ENCODE data around the gene ZNF362. TPM values are rescaled to one million over a fixed set of nuclear protein-coding genes. Genes with fewer than 3 reads are reported as not detected.

Gene ZNF362
- total RNA-seq, 1 donor from 2014 or later: 10.9 TPM

DNA sequence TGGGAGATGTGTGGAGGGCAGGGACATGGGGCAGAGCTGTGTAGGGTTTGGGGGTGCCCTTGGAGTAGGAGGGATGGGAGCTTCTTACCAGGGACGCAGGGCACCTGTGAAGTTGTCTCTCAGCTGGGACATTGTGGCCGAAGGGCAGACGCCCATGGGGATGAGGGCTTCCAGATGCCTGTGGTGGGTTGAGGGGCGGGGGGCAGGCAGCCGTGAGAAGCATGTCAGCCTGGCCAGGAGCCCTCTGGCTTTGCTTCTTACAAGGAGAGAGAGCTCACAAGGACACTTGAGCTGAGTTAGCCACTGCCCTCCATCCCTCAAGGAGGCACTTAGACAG is 56.1 kb downstream of the ZNF362 start:
- peaks cover 15% of the 10 kb centered on the region for H3K4me1 Mint-ChIP-seq
- Histone ChIP-seq H3K79me2 (ENCODE audit: low read depth) (no peaks in the 10 kb centered on the region), H3K4me3 (no peak overlapping the region), H3K9ac (no peak overlapping the region), H4K20me1 (ENCODE audit: low read depth) (no peaks in the 10 kb centered on the region), H2AFZ (replicated peaks) (no peak overlapping the region), H3K9me3 (ENCODE audit: low read depth) (no peaks in the 10 kb centered on the region), H3K27me3 (no peaks in the 10 kb centered on the region), H3K27ac (no peak overlapping the region), H3F3A (ENCODE audit: low read depth) (no peaks in the 10 kb centered on the region), H3K4me1 (peaks cover 6% of the 10 kb centered on the region), H3K4me2 (no peak overlapping the region), H3K36me3 (no peaks in the 10 kb centered on the region)
- H3K9me3 Mint-ChIP-seq: peaks cover 5% of the 10 kb centered on the region
- TF ChIP-seq EZH2 (IDR thresholded peaks at IDR 0.05) (no peak), EZH2phosphoT487 (IDR thresholded peaks at IDR 0.05) (no peak)
- TF ChIP-seq, protein P1, sequence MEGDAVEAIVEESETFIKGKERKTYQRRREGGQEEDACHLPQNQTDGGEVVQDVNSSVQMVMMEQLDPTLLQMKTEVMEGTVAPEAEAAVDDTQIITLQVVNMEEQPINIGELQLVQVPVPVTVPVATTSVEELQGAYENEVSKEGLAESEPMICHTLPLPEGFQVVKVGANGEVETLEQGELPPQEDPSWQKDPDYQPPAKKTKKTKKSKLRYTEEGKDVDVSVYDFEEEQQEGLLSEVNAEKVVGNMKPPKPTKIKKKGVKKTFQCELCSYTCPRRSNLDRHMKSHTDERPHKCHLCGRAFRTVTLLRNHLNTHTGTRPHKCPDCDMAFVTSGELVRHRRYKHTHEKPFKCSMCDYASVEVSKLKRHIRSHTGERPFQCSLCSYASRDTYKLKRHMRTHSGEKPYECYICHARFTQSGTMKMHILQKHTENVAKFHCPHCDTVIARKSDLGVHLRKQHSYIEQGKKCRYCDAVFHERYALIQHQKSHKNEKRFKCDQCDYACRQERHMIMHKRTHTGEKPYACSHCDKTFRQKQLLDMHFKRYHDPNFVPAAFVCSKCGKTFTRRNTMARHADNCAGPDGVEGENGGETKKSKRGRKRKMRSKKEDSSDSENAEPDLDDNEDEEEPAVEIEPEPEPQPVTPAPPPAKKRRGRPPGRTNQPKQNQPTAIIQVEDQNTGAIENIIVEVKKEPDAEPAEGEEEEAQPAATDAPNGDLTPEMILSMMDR (IDR thresholded peaks at IDR 0.05): no peak
- no peak overlapping the region for H3K4me3 Mint-ChIP-seq
- no peak for DNase-seq (ENCODE audit: low spot score)
- H3K36me3 Mint-ChIP-seq: peaks cover 3% of the 10 kb centered on the region
- no peak overlapping the region for H3K27ac Mint-ChIP-seq
- peaks cover 4% of the 10 kb centered on the region for H3K27me3 Mint-ChIP-seq (ENCODE audit: insufficient read depth, low read depth)

DNA sequence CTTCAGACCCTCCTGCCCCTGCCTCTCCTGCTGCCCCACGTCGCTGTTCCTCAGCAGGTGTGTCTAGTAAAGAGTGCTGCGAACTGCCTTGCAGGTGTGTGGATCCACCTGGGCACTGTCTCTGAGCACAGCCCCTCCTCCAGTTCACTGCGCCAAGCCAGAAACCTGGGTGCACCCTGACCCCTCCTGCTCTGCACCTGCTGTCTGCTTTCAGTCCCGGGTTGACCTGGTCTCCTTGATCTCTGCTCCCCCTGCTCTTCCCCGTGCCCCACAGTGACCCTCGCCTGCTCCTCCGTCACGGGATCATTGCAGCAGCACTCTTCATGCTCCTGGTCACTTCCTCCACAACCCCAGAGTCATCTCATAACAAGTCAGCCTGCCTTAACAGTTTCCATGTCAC is 58.1 kb downstream of the ZNF362 start:
- Mint-ChIP-seq H3K9me3 (peaks cover 3% of the 10 kb centered on the region), H3K4me1 (peaks cover 28% of the 10 kb centered on the region), H3K4me3 (no peak overlapping the region), H3K27me3 (ENCODE audit: insufficient read depth, low read depth) (peaks cover 6% of the 10 kb centered on the region), H3K36me3 (peaks cover 3% of the 10 kb centered on the region), H3K27ac (peak overlapping the region; percentile 51)
- Histone ChIP-seq H3K9ac (no peak overlapping the region), H3K27me3 (no peaks in the 10 kb centered on the region), H3K4me2 (no peak overlapping the region), H4K20me1 (ENCODE audit: low read depth) (no peaks in the 10 kb centered on the region), H3K9me3 (ENCODE audit: low read depth) (no peaks in the 10 kb centered on the region), H2AFZ (replicated peaks) (no peak overlapping the region), H3F3A (ENCODE audit: low read depth) (peaks cover 5% of the 10 kb centered on the region), H3K79me2 (ENCODE audit: low read depth) (no peaks in the 10 kb centered on the region), H3K4me1 (peaks cover 7% of the 10 kb centered on the region), H3K36me3 (no peaks in the 10 kb centered on the region), H3K27ac (no peak overlapping the region), H3K4me3 (no peak overlapping the region)
- no peak for DNase-seq (ENCODE audit: low spot score)
- TF ChIP-seq EZH2phosphoT487 (IDR thresholded peaks at IDR 0.05): no peak

DNA sequence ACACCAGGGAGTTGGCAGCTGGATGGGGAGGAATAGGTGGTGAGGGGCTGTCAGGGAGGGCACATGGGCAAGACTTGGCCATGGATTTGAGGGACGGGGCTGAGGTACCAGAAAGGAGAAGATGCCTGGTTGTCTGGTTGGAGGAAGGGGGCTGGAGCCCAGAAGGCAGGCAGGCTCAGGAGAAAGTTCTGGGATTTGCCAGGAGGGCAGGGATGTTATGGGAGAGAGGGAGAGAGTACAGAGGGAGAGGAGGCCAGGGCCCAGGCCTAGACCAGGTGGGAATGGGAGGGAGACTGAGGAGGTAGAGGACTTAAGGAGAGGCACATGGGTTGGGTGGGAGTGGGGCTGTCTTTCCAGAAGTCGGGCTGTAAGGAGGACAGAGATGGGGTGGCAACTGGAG is 60.3 kb downstream of the ZNF362 start:
- Histone ChIP-seq H3K4me2 (no peak overlapping the region), H3K27me3 (no peaks in the 10 kb centered on the region), H3K9ac (no peak overlapping the region), H3F3A (ENCODE audit: low read depth) (peaks cover 5% of the 10 kb centered on the region), H2AFZ (replicated peaks) (no peak overlapping the region), H3K4me3 (no peak overlapping the region), H3K79me2 (ENCODE audit: low read depth) (no peaks in the 10 kb centered on the region), H3K4me1 (peaks cover 7% of the 10 kb centered on the region), H3K27ac (no peak overlapping the region), H4K20me1 (ENCODE audit: low read depth) (no peaks in the 10 kb centered on the region), H3K9me3 (ENCODE audit: low read depth) (no peaks in the 10 kb centered on the region), H3K36me3 (no peaks in the 10 kb centered on the region)
- no peak for DNase-seq (ENCODE audit: low spot score)
- H3K27ac Mint-ChIP-seq: no peak overlapping the region
- peaks cover 4% of the 10 kb centered on the region for H3K27me3 Mint-ChIP-seq (ENCODE audit: insufficient read depth, low read depth)
- no peaks in the 10 kb centered on the region for H3K9me3 Mint-ChIP-seq
- TF ChIP-seq EZH2 (IDR thresholded peaks at IDR 0.05) (no peak), EZH2phosphoT487 (IDR thresholded peaks at IDR 0.05) (no peak)
- TF ChIP-seq, protein P1 (IDR thresholded peaks at IDR 0.05): no peak
- H3K4me1 Mint-ChIP-seq: peaks cover 28% of the 10 kb centered on the region
- no peak overlapping the region for H3K4me3 Mint-ChIP-seq
- H3K36me3 Mint-ChIP-seq: peaks cover 4% of the 10 kb centered on the region

DNA sequence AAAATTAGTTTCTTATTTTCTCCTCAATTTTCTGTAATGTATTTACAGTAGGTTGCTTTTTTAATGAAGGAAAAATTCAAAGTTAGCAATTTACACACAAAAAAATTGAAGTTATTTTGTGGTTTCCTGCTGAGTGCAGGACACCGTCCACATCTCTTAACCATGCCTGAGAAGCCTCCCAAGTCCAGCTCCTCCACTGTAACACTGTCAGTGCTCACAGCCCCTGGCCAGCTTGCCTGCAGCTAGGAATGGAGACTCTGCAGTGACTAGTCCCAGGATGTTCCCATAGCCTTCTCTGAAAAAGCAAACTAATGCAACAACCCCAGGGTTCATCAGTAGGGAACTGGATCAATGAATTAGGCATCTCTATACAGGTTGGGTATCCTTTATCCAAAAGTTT is 61.1 kb downstream of the ZNF362 start:
- H3K4me3 Mint-ChIP-seq: no peak overlapping the region
- H3K9me3 Mint-ChIP-seq: no peaks in the 10 kb centered on the region
- Histone ChIP-seq H3K9ac (no peak overlapping the region), H3K4me2 (no peak overlapping the region), H3K36me3 (no peaks in the 10 kb centered on the region), H3K4me1 (peaks cover 7% of the 10 kb centered on the region), H3K27ac (no peak overlapping the region), H3F3A (ENCODE audit: low read depth) (peaks cover 5% of the 10 kb centered on the region), H3K4me3 (no peak overlapping the region), H2AFZ (replicated peaks) (no peak overlapping the region), H3K9me3 (ENCODE audit: low read depth) (no peaks in the 10 kb centered on the region), H3K27me3 (no peaks in the 10 kb centered on the region), H3K79me2 (ENCODE audit: low read depth) (no peaks in the 10 kb centered on the region), H4K20me1 (ENCODE audit: low read depth) (no peaks in the 10 kb centered on the region)
- no peak for DNase-seq (ENCODE audit: low spot score)
- no peak overlapping the region for H3K27ac Mint-ChIP-seq
- TF ChIP-seq EZH2 (IDR thresholded peaks at IDR 0.05): no peak
- TF ChIP-seq, protein P1 (IDR thresholded peaks at IDR 0.05): no peak
- no peak for TF ChIP-seq EZH2phosphoT487 (IDR thresholded peaks at IDR 0.05)
- peaks cover 5% of the 10 kb centered on the region for H3K36me3 Mint-ChIP-seq
- peaks cover 4% of the 10 kb centered on the region for H3K27me3 Mint-ChIP-seq (ENCODE audit: insufficient read depth, low read depth)
- H3K4me1 Mint-ChIP-seq: peaks cover 28% of the 10 kb centered on the region

Measured in neural progenitor cell (in vitro differentiated cells).